BLaER1 treated with 17β-estradiol and CSF1 and Interleukin-3, amounts not matched to agents 10 nM and 100 nM (cell line): Measurements from ENCODE around the gene KISS1R.

Experiments
- H3K27ac ChIP-seq, 11 experiments: shearing (Covaris generic); formaldehyde crosslinking; 2 replicates each; pipeline ENCODE4 v1.8.1; 2022
- H3K27me3 ChIP-seq, 11 experiments: shearing (Covaris generic); formaldehyde crosslinking; 2 replicates each; pipeline ENCODE4 v1.8.1; 2022
- H3K36me3 ChIP-seq, 11 experiments: shearing (Covaris generic); formaldehyde crosslinking; 2 replicates each; pipeline ENCODE4 v1.8.1; 2022
- H3K4me1 ChIP-seq, 10 experiments: shearing (Covaris generic); formaldehyde crosslinking; 2 replicates each; pipeline ENCODE4 v1.8.1; 2022
- H3K4me2 ChIP-seq, 11 experiments: shearing (Covaris generic); formaldehyde crosslinking; 2 replicates each; pipeline ENCODE4 v1.8.1; 2022
- H3K4me3 ChIP-seq, 10 experiments: shearing (Covaris generic); formaldehyde crosslinking; 2 replicates each; pipeline ENCODE4 v1.8.1; 2022
- H3K9ac ChIP-seq, 11 experiments: shearing (Covaris generic); formaldehyde crosslinking; 2 replicates each; pipeline ENCODE4 v1.8.1; 2022
- H3K9me3 ChIP-seq, 11 experiments: shearing (Covaris generic); formaldehyde crosslinking; replicated peaks in 1 of 11; 2 replicates each; pipeline ENCODE4 v1.8.1; 2022
- H4K20me1 ChIP-seq, 11 experiments: shearing (Covaris generic); formaldehyde crosslinking; 2 replicates each; pipeline ENCODE4 v1.8.1; 2022
- Cebpa-rat ChIP-seq, 11 experiments: shearing (Covaris generic); IDR thresholded peaks; 2 replicates each; pipeline ENCODE4 v1.8.1; 2022

KISS1R gene

GRCh38 chr19:917323-918151 lies at the start of gene KISS1R:
TSS of gene KISS1R (plus strand) at chr19:917333. CDS start at chr19:917503, 170 bp downstream.
- Histone ChIP-seq H3K9ac (peak within 1 kb of the TSS in 6 of 11 experiments; percentile 3 to 33 (median 20); a peak in 6 of 22 replicates), H3K27me3 (peaks cover 59 to 80% (median 73%) of the 10 kb centered on the region in 11 experiments), H3K9me3 (no peaks in the 10 kb centered on the region), H3K4me1 (peaks cover 37 to 45% (median 41%) of the 10 kb centered on the region in 10 experiments; a peak in 19 of 20 replicates), H3K4me3 (peak within 1 kb of the TSS; percentile 29 to 60 (median 45); a peak in 19 of 20 replicates), H3K27ac (no peak within 1 kb of the TSS), H4K20me1 (peaks cover 0 to 36% (median 23%) of the 10 kb centered on the region in 11 experiments; a peak in 17 of 22 replicates), H3K4me2 (peak within 1 kb of the TSS; percentile 65 to 88 (median 80)), H3K36me3 (no peaks in the 10 kb centered on the region)
- TF ChIP-seq Cebpa-rat (IDR thresholded peaks at IDR 0.05): no peak

DNA sequence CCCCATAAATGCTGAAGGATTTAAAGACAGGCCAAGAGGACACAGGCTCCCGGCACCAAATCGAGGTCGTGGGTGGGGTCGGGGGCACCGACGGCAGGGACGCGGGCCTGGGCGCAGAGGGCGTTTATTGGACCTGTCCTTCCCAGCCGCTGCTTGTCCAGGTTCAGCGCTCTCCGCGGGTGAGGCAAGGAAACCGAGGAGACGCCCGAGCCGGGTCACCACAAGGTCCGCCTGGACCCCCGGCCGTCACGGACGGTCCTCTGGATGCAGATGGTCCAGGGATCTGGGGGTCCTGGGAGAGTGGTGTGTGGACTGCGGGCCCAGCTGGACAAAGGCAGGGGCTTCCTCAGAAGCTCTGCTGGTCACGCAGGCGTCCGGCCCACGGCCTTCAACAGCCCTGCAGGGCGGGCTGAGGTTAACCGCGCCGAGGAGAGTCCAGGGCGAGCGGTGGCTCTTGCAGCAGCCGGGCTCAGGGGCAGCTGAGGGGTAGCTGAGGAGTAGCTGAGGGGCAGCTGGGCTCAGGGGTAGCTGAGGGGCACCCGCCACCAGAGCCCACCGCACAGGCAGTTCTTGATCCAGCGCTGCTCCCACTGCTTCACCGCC lies 49.2 kb upstream of the KISS1R start:
- peaks cover 0 to 7% (median 5%) of the 10 kb centered on the region in 11 experiments; a peak in 18 of 22 replicates for H3K27me3 ChIP-seq
- peaks cover 31 to 56% (median 52%) of the 10 kb centered on the region in 10 experiments for H3K4me1 ChIP-seq
- H3K9ac ChIP-seq: peak overlapping the region in 9 of 11 experiments; percentile 31 to 71 (median 53); a peak in 15 of 22 replicates
- peaks cover 0 to 51% (median 13%) of the 10 kb centered on the region in 11 experiments; a peak in 11 of 22 replicates for H4K20me1 ChIP-seq
- peaks cover 31 to 49% (median 37%) of the 10 kb centered on the region in 11 experiments for H3K36me3 ChIP-seq
- H3K27ac ChIP-seq: peak overlapping the region in 4 of 11 experiments; percentile 19 to 50 (median 31); a peak in 5 of 22 replicates
- H3K4me3 ChIP-seq: no peak overlapping the region
- no peaks in the 10 kb centered on the region for H3K9me3 ChIP-seq
- peak overlapping the region in 9 of 11 experiments; percentile 60 to 81 (median 71); a peak in 18 of 22 replicates for H3K4me2 ChIP-seq
- no peak for TF ChIP-seq Cebpa-rat (IDR thresholded peaks at IDR 0.05)

DNA sequence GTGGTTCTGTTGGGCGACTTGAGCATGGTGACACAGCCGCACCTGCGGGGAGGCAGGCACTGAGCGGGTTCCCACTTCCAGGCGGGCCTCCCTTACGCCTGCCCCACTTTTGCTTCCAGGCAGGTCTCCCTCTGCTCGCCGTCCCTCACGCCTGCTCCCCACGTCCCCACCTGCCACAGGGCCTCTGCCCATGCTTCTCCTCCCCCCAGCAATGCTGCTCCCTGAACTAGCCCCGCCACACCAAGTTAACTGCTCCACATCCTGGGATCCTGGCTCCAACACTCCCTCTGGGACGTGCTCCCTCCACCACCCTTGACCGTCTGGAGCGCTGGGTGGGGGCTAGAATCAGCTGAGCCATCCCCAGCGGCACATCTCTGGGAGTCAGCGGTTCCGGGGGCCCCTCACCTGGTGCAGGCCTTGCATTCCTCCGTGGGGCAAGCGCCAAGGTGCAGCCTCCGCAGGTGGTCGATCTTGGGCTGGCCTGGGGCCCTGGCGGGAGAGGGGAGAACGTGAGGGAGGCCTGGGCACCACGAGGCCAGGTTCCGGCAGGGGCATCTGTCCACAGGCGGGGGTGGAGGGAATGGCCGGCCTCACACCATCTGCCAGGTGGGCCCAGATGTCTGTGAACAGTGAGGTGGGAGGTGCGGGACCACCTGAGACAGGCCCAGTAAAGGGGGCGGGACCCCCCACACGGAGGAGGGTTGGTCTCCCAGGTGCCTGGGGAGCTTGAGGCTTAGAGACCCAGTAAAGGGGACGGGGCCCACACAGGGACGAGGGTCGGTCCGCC lies 48.5 kb upstream of the KISS1R start:
- Histone ChIP-seq H3K4me2 (peak overlapping the region; percentile 32 to 81 (median 69); a peak in 19 of 22 replicates), H3K27ac (peak overlapping the region in 5 of 11 experiments; percentile 10 to 50 (median 44); a peak in 7 of 22 replicates)

DNA sequence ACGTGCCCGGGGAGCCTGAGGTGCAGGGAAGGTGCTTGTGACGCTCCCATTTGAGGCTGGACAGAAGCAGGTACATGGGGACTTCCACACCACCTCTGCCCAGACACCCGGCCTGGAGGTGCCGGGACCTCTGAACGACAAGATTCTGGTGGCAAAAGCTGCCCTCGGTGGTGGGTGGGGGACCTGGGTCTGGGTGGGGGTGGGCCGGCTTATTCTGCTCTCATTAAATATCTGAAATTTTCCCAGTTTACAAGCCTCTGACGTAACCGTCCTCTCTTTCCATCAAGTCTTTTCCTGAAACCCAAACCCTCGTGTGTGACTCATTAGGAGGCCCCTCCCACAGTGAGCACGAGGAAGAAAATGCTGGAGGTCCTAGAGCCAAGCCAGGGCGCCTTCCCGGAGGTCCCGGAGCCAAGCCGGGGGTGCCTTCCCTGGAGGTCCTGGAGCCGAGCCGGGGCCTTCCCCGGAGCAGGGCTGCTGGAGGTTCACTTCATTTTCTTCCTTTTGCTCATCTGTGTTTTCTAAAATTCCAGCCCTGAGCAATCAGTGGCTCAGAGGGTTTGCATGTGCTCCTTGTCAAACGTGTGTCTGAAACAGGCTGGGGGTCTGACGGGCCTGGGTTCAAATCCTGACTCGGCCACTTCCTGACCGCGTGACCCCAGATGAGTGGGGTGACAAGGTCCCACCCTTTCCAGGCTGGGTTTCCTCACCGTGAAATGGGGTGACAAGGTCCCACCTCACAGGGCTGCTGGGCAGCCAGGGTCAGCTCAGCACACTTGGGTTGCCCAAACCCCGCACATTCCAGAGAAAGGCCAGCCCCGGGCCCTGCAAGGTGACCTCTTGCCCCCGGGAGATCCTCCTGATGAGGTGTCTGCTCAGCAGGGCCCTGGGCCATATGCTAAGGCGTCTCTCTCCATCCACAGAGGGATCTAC lies 47.6 kb upstream of the KISS1R start:
- no peak overlapping the region for H3K4me3 ChIP-seq
- no peaks in the 10 kb centered on the region for H3K9me3 ChIP-seq
- peak overlapping the region in 4 of 11 experiments; percentile 9 to 46 (median 28); a peak in 6 of 22 replicates for H3K9ac ChIP-seq
- H3K27ac ChIP-seq: peak overlapping the region in 4 of 11 experiments; percentile 10 to 44 (median 30); a peak in 6 of 22 replicates
- TF ChIP-seq Cebpa-rat (IDR thresholded peaks at IDR 0.05): no peak
- no peaks in the 10 kb centered on the region for H3K27me3 ChIP-seq
- H3K36me3 ChIP-seq: peaks cover 36 to 60% (median 46%) of the 10 kb centered on the region in 11 experiments
- peaks cover 20 to 50% (median 46%) of the 10 kb centered on the region in 10 experiments for H3K4me1 ChIP-seq
- peak overlapping the region in 7 of 11 experiments; percentile 32 to 78 (median 67); a peak in 12 of 22 replicates for H3K4me2 ChIP-seq
- H4K20me1 ChIP-seq: peaks cover 0 to 52% (median 18%) of the 10 kb centered on the region in 11 experiments; a peak in 15 of 22 replicates

More for the DNA sequence above, 48.5 kb upstream of the KISS1R start:
- peaks cover 0 to 54% (median 13%) of the 10 kb centered on the region in 11 experiments; a peak in 15 of 22 replicates for H4K20me1 ChIP-seq
- 0 out of 22 replicates have a peak, but pooled peaks cover 0 to under 1% (median 0%) of the 10 kb centered on the region in 11 experiments for H3K27me3 ChIP-seq
- peak overlapping the region in 9 of 11 experiments; percentile 20 to 71 (median 51); a peak in 11 of 22 replicates for H3K9ac ChIP-seq
- peaks cover 32 to 53% (median 40%) of the 10 kb centered on the region in 11 experiments for H3K36me3 ChIP-seq
- no peaks in the 10 kb centered on the region for H3K9me3 ChIP-seq
- TF ChIP-seq Cebpa-rat (IDR thresholded peaks at IDR 0.05): no peak
- H3K4me3 ChIP-seq: no peak overlapping the region
- peaks cover 24 to 53% (median 49%) of the 10 kb centered on the region in 10 experiments for H3K4me1 ChIP-seq

DNA sequence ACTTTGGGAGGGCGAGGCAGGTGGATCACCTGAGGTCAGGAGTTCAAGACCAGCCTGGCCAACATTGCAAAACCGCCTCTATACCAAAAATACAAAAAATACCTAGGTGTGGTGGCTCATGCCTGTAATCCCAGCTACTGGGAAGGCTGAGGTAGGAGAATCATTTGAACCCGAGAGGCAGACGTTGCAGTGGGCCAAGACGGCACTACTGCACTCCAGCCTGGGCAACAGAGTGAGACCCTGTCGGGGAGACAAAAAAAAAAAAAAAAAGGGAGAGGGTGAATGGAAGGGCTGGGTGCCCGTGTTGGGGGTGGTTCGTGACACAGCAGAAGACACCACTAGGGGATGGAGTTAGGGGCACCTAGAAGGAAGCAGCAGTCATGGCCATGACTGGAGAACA lies 46.8 kb upstream of the KISS1R start:
- no peak for TF ChIP-seq Cebpa-rat (IDR thresholded peaks at IDR 0.05)
- H3K4me1 ChIP-seq: peaks cover 20 to 47% (median 45%) of the 10 kb centered on the region in 10 experiments
- no peak overlapping the region for H3K27ac ChIP-seq
- H4K20me1 ChIP-seq: peaks cover 0 to 50% (median 19%) of the 10 kb centered on the region in 11 experiments; a peak in 15 of 22 replicates
- no peak overlapping the region for H3K4me3 ChIP-seq
- H3K9ac ChIP-seq: no peak overlapping the region
- H3K27me3 ChIP-seq: no peaks in the 10 kb centered on the region
- H3K36me3 ChIP-seq: peaks cover 44 to 67% (median 53%) of the 10 kb centered on the region in 11 experiments
- H3K4me2 ChIP-seq: no peak overlapping the region
- no peaks in the 10 kb centered on the region for H3K9me3 ChIP-seq

- TF ChIP-seq Cebpa-rat (IDR thresholded peaks at IDR 0.05): no peak
- peak overlapping the region in 1 of 11 experiments; percentile 10; a peak in 1 of 22 replicates for H3K27ac ChIP-seq
Observed at GRCh38 chr19:870963-871401, 46.2 kb upstream of the KISS1R start.

More at GRCh38 chr19:870963-871401, 46.2 kb upstream of the KISS1R start:
- H3K36me3 ChIP-seq: peaks cover 50 to 69% (median 59%) of the 10 kb centered on the region in 11 experiments
- peaks cover 0 to 50% (median 19%) of the 10 kb centered on the region in 11 experiments; a peak in 15 of 22 replicates for H4K20me1 ChIP-seq
- no peak overlapping the region for H3K9ac ChIP-seq
- H3K4me1 ChIP-seq: peaks cover 20 to 47% (median 45%) of the 10 kb centered on the region in 10 experiments
- no peaks in the 10 kb centered on the region for H3K27me3 ChIP-seq
- no peaks in the 10 kb centered on the region for H3K9me3 ChIP-seq
- no peak overlapping the region for H3K4me3 ChIP-seq
- no peak overlapping the region for H3K4me2 ChIP-seq
